Calu3 (cell line): ENCODE results near the gene RPUSD1. TPM values are rescaled to one million over a fixed set of nuclear protein-coding genes. Genes with fewer than 3 reads are reported as not detected.

ENCODE experiments used
- BruUV-seq: library from RNA; stranded (reverse); fragments of 400-500 nt; replicated peaks from 2 replicates; lab custom pipeline; 2021; lab: Mats Ljungman, UMichigan
- CTCF ChIA-PET: fragments of 300-600 bp; sonication (Branson Sonifier 250); formaldehyde crosslinking; loops from one replicate; lab custom pipeline; 2022; ENCODE audit warnings: antibody characterized with exemption; lab: Charles Lee
- DNase-seq: peaks from one replicate; pipeline ENCODE4 v3.0.0; 2022
- H3K27ac Mint-ChIP-seq: one replicate; pipeline ENCODE4 v1.8.0; 2022; ENCODE audit warnings: mixed read lengths; ENCODE audit not compliant: unreplicated experiment
- H3K27me3 Mint-ChIP-seq: one replicate; pipeline ENCODE4 v1.8.0; 2022; ENCODE audit warnings: mixed read lengths; ENCODE audit not compliant: unreplicated experiment
- H3K36me3 Mint-ChIP-seq: one replicate; pipeline ENCODE4 v1.8.0; 2022; ENCODE audit warnings: mild to moderate bottlenecking, moderate library complexity, mixed read lengths; ENCODE audit not compliant: insufficient read depth, unreplicated experiment
- H3K4me1 Mint-ChIP-seq: one replicate; pipeline ENCODE4 v1.8.0; 2022; ENCODE audit warnings: mild to moderate bottlenecking, low read depth, mixed read lengths; ENCODE audit not compliant: unreplicated experiment
- H3K4me3 Mint-ChIP-seq: one replicate; pipeline ENCODE4 v1.8.0; 2022; ENCODE audit warnings: mild to moderate bottlenecking, low read depth, moderate library complexity, mixed read lengths; ENCODE audit not compliant: unreplicated experiment
- H3K9me3 Mint-ChIP-seq: one replicate; pipeline ENCODE4 v1.8.0; 2022; ENCODE audit warnings: low read depth, mixed read lengths; ENCODE audit not compliant: unreplicated experiment
- intact Hi-C: fragments of 100-400 bp; cut with micrococcal nuclease; formaldehyde crosslinking; loops from one replicate; pipeline ENCODE4 v1.10.0; 2022; ENCODE audit not compliant: unreplicated experiment
- total RNA-seq: library from RNA; stranded (reverse); gene quantifications from 2 replicates; pipeline ENCODE4 v1.2.3, GENCODE V29; 2022
- TF ChIP-seq, protein P1 (sequence below): fragments of 200-600 bp; IDR thresholded peaks from one replicate; pipeline ENCODE4 v1.8.0; 2022; ENCODE audit warnings: antibody characterized with exemption; ENCODE audit not compliant: unreplicated experiment

RPUSD1 gene
- total RNA-seq, 1 experiment from 2014 or later, result 47.5 TPM

- H3K36me3 Mint-ChIP-seq, result no peaks in the 10 kb centered on the region
- no peak for DNase-seq
- no peaks in the 10 kb centered on the region for H3K9me3 Mint-ChIP-seq
- no TSS peak for BruUV-seq
- no peaks in the 10 kb centered on the region for H3K4me1 Mint-ChIP-seq
- intact Hi-C loops, result no loop called here
- H3K27me3 Mint-ChIP-seq, result peaks cover 8% of the 10 kb centered on the region
- CTCF ChIA-PET, result no interaction called here
- no peak overlapping the region for H3K27ac Mint-ChIP-seq
- no peak overlapping the region for H3K4me3 Mint-ChIP-seq
- TF ChIP-seq, protein P1, sequence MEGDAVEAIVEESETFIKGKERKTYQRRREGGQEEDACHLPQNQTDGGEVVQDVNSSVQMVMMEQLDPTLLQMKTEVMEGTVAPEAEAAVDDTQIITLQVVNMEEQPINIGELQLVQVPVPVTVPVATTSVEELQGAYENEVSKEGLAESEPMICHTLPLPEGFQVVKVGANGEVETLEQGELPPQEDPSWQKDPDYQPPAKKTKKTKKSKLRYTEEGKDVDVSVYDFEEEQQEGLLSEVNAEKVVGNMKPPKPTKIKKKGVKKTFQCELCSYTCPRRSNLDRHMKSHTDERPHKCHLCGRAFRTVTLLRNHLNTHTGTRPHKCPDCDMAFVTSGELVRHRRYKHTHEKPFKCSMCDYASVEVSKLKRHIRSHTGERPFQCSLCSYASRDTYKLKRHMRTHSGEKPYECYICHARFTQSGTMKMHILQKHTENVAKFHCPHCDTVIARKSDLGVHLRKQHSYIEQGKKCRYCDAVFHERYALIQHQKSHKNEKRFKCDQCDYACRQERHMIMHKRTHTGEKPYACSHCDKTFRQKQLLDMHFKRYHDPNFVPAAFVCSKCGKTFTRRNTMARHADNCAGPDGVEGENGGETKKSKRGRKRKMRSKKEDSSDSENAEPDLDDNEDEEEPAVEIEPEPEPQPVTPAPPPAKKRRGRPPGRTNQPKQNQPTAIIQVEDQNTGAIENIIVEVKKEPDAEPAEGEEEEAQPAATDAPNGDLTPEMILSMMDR, result no peak
Measured at GRCh38 chr16:818132-818531, 30.0 kb upstream of the RPUSD1 start.

DNA sequence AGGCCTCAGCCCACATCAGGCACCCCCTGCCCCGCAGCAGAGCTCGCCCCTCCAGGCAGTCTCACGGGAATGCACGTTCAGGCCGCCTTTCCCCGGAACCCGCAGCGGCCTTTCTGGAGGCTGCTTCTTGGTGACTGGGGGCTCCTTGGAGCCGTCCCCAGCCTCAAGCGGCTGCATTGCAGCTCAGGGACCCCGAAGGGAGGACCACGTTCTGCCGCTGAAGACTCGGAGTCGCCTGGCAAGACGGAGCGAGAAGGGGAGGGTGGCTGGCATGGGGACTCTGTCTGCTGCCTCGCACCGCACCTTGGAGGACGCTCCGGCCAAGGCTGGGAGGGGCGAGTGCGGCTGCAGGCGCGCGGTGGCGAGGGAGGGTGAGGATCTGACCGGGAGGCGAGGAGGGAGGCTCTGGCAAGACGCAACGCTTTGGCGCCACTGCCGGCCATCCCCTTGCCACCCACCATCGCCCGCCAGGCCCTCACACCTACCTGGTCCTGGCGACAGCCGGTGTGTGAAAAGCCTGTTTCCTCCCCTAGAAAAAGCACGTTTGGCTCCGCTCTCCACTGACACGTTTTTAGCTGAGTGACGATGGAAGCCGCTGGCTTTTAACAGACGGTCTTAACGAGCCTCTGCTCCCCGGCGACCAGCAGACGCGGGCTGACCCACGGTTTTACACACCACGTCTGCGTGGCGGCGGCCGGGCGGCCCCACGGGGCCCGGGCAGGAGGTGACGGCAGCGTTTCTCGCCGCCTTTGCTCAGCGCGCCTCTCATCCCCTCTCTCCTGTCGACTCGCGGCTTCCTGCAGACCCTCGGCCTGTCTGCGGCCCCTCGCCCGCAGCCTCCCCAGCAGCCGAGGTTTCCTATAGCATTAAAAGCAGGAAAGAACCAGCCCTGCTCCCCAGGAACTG is 29.1 kb upstream of the RPUSD1 start:
- TF ChIP-seq, protein P1, result no peak
- H3K9me3 Mint-ChIP-seq, result no peaks in the 10 kb centered on the region
- CTCF ChIA-PET, result no interaction called here
- H3K27me3 Mint-ChIP-seq, result peaks cover 17% of the 10 kb centered on the region
- no peaks in the 10 kb centered on the region for H3K36me3 Mint-ChIP-seq
- H3K27ac Mint-ChIP-seq, result no peak overlapping the region
- H3K4me1 Mint-ChIP-seq, result no peaks in the 10 kb centered on the region
- DNase-seq, result no peak
- intact Hi-C loops, result no loop called here
- no TSS peak for BruUV-seq
- H3K4me3 Mint-ChIP-seq, result no peak overlapping the region

DNA sequence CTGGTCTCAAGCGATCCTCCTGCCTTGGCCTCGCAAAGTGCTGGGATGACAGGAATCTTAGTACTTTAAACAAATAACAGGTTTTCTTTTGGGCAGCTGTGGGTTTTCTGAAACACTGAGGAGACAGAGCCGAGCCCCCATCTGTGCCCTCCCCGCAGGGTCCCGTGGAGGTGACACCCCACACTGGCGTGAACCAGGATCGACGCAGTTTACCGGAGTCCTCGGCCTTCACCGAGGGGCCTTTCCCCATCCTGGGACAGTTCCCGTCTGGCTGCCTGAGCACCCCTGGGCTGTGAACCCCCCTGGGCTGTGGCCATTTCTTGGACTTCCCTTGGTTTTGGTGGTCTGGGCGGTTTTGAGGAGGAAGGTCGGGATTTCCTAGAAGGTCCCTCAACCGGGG is 27.7 kb upstream of the RPUSD1 start:
- intact Hi-C loops, result loop anchor here (2.0 kb wide), 1 partner anchor 239 kb away; no protein-coding TSS in a partner anchor

DNA sequence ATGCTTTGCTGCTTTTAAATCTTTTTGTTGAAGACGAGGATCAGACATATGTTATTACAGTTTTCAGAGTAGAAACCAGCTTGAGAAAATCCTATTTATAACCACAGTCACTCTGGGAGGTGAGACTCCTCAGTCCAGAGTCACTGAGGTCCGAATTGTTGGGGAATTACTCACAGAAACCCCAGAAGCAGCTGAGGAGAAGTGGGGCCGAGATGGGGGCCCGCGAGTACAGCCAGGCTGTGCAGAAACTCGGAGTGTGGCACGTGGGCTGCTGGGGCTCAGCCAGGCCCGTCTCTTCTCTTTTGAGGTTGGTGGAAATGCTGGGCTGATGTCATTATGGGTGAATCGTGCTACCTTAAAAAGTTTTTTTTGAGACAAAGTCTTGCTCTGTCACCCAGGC is 26.8 kb upstream of the RPUSD1 start:
- no peak overlapping the region for H3K27ac Mint-ChIP-seq
- no TSS peak for BruUV-seq
- H3K36me3 Mint-ChIP-seq, result peaks cover 4% of the 10 kb centered on the region
- no peaks in the 10 kb centered on the region for H3K4me1 Mint-ChIP-seq
- H3K9me3 Mint-ChIP-seq, result no peaks in the 10 kb centered on the region
- CTCF ChIA-PET, result interaction anchor here (0.7 to 0.8 kb wide), 3 partner anchors 149 to 365 kb away, joined by 3 to 5 read pairs (median 5); no protein-coding TSS in a partner anchor
- peaks cover 39% of the 10 kb centered on the region for H3K27me3 Mint-ChIP-seq
- TF ChIP-seq, protein P1, result no peak
- intact Hi-C loops, result loop anchor here (2.0 kb wide), 1 partner anchor 240 kb away; no protein-coding TSS in a partner anchor
- no peak overlapping the region for H3K4me3 Mint-ChIP-seq
- no peak for DNase-seq

More for the DNA sequence above, 27.7 kb upstream of the RPUSD1 start:
- Mint-ChIP-seq H3K27me3 (peaks cover 31% of the 10 kb centered on the region), H3K9me3 (no peaks in the 10 kb centered on the region), H3K4me3 (no peak overlapping the region), H3K36me3 (peaks cover 4% of the 10 kb centered on the region), H3K4me1 (no peaks in the 10 kb centered on the region), H3K27ac (no peak overlapping the region)
- BruUV-seq, result no TSS peak
- DNase-seq, result no peak
- TF ChIP-seq, protein P1, result no peak
- CTCF ChIA-PET, result no interaction called here
